Islet of Langerhans (tissue), 1 donor: ENCODE measurements around the gene CEP135.
"Not testable (repeated sequence)": the region's sequence is repeated elsewhere in the genome, so short reads cannot be mapped to it uniquely, and the experiment has no call there.

Experiments used
- FAIRE-seq: peaks from one replicate; lab custom pipeline; 2011; peaks lifted over from hg19 to GRCh38; lab: Jason Lieb, UNC

CEP135 gene

DNA sequence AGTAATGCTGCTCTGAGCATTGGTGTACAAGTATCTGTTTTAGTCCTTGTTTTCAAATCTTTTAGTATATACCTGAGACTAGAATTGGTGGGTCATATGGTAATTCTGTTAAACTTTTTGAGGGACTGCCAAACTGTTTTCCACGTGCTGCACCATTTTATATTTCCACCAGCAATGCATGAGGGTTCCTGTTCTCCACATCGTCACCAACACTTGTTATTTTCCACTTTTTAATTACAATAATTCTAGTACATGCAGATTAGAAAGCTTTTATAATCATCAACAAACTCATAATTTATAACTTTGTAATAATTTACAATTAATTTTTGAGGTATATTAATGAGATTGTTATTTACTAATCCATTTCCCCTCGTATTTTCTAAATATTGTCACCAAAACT is 79.4 kb downstream of the CEP135 start:
- FAIRE-seq = no peak

DNA sequence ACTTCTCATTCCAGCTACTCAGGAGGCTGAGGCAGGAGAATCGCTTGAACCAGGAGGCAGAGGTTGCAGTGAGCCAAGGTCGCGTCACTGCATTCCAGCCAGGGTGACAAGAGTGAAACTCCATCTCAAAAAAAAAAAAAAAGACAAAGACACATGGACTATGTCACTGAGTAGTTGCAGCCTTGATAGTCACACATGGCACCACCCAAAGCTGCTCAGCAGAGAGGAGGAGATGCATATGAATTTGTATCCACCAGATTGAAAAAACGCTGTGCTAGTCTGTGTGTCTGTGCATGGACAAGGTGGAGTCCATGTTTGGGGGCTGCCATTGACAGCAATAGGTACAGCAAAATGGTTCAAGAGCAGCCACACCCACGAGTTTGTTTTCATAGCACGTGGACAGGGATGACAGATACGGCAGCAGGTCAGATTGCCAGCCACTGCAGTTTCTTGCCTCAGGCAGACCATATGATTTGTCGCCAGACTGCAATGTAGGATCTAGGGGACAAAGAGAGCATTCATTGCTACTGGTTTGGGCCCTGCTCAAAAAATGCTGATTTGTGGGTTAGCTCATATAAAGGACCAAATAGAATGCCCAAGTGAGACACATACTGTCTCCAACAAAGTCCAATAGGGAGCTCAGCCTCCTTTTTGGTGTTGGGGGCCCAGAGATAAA is 89.9 kb downstream of the CEP135 start:
- FAIRE-seq = no peak

DNA sequence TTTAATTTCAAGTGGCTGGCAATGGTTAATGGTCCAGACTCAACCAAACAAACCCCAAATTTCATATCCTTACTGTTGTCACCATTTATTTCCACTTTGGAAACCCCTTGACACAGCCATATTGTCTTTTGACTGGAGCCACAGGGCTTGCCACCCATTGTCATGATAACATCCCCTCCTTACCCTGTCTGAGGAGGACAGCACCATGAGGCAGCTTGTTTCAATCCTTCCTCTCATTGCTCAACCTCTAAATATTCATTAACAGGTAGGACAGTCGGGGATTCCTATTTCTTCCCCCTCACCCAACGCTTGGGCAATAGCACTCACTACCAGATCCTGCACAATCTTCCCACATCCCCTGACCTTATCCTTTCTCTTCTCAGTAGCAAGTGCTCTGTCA is 92.1 kb downstream of the CEP135 start:
- FAIRE-seq = no peak

DNA sequence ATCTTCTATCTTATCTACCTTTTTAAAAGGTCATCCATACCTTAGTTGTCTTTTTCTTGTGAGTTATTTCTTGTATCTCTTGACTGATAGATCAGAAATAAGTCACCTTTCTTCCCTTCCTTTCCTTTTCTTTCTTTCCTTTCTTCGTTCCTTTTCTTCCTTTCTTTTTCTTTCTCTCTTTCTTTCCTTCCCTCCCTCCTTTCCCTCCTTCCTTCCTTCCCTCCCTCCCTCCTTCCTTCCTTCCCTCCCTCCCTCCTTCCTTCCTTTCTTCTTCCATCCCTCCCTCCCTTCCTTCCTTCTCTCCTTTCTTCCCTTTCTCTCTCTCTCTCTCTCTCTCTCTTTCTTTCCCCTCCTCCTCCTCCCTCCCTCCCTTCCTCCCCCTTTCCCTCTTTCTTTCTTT is 93.5 kb downstream of the CEP135 start:
- no peak for FAIRE-seq

DNA sequence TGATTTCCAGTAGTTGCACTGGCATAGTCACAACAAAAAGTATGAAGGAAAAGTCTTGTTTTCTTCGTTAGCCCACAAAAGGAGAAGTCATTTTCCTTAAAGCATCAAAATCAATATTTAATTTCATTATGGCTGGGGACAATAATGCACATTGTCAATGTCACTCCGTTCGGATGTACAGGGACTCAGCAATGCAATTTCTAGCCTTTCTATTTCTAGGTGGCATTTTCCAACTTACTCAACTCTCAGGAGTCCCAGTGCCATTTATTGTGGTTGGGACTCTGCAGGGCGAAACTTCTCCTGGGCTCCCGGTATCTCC is 99.6 kb downstream of the CEP135 start:
- FAIRE-seq = no peak

DNA sequence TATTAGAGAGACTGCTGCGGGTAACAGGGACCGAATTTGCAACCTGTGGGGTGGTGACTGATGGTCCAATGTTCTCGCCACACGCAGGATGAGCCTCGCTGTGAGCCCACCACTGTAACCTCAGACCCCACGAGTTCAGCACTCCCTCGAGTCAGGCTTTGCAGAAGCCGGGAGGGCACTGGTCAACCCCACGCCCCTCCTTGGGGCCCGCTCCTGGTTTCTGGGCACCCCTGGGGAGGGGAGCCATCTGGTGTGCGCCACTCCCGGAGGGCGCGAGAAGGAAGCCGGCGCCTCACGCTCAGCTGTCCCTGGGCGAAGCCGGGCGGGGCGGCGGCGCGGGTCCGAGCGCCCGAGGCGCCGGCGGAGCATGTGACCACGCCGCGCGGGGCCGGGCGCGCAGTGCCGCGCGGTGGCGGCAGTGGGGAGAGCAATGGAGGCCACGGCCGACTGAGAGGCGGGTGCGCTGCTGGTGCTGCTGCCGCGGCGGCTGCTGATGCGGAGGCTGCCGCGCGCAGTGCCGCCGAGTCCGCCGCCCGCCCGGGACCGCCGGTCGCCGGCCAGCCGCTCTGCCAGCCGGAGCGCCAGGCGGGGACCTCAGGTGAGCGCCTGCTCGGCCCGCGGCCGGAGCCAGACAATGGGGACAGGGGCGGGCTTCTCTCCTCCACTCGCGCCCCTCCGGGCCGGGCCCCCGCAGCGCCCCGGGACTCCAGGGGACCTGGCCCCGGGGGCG is 100.1 kb downstream of the CEP135 start:
- no peak for FAIRE-seq

DNA sequence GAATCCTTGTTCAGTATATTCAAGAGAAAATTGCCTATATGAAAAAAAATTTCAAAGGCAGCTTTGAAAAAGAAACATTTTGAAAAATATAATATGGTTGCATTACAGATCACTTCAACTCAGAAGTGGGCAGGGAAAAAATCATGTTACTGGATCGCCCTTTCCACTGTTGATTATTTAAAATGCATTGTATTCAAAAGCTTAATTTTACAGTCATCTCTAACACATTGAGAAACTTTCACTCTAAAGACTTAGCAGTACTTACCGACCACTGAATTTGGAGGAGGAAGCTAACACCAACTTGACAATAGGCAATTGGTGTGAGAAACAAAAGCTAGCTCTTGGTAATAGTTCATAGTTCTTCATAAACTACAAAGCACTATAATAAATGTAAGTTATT is 101.9 kb downstream of the CEP135 start:
- peak; percentile 76 for FAIRE-seq

DNA sequence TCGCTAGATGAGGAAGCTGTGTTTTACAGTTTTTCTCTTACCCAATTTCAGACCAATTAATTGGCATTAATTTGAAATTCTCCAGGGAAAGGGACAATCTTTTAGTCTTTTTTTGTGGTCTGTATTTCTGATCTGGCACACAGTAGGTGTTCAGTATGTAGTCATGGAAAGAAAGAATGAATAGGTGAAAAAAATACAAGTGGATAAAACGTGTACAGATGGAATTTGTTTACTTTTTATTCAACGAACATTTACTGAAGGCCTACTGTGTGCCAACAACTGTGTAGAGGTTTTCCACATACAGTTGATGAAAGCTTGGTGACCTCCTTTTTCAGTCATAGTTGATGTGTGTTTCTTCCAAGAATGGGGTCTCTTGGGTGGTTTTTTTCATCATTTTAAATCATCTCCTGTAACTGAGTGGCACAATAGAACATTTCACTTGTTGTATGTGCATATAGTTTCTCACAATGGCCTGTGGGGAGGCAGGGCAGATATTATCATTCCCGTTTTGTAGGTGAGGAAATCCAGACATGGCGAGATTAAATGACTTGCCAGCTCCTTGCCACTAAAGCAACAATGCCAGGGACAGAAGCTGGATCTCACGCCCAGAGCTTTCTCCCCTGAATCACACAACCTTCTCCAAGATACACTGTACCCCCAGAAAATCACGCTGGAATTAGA is 102.4 kb downstream of the CEP135 start:
- no peak for FAIRE-seq

DNA sequence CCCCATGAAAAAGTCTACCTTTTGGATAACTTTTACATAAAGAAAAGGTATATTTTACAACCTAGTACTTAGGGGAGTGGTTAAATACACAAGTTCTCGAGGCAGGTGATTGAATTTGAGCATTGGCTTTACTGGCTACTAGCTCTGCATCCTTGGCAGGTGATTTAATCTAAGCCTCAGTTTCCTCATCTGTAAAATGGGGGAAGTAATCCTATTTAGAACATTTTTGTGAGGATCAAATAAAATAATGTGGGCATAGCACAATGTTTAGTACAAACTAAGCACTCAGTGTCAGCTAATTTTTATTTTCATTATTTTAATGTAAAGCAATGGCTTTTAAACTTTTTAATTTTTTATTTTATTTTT is 102.9 kb downstream of the CEP135 start:
- FAIRE-seq = no peak

DNA sequence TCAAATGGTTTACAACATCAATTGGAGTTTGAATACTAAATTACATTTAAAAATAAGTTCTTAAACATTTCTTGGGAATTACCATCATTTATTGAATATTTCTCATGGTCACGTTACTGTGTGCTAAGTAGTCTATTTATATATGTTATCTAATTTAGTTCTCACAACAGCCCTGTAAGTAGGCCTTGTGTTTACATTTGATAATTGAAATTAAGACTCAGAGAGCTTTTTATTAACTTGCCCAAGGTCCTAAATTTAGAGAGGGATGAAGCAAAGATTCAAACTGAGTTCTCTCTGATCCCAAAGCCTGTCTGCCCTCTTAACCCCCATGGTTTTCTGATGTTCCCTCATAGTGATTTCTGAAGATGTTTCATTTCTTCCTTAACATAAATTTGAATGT is 103.7 kb downstream of the CEP135 start:
- FAIRE-seq = peak; percentile 33

DNA sequence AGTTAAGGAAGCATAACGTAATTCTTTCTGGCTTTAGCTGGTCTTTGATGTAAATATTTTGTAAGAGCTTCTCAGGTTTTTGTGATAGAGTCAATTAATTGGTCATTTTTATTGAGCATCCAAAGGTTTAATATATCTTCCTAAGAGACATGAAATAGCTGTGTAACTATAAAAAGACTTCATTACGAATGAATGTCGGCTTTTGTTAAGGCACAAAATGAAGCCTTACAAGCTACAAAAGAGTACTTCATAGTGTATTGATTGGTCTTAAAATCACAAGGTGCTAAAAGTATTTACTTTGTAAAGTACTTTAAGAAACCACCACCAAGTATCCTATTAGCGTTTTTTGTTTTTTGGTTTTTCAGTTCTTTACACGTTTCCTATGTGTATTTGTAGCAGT is 104.2 kb downstream of the CEP135 start:
- no peak for FAIRE-seq

DNA sequence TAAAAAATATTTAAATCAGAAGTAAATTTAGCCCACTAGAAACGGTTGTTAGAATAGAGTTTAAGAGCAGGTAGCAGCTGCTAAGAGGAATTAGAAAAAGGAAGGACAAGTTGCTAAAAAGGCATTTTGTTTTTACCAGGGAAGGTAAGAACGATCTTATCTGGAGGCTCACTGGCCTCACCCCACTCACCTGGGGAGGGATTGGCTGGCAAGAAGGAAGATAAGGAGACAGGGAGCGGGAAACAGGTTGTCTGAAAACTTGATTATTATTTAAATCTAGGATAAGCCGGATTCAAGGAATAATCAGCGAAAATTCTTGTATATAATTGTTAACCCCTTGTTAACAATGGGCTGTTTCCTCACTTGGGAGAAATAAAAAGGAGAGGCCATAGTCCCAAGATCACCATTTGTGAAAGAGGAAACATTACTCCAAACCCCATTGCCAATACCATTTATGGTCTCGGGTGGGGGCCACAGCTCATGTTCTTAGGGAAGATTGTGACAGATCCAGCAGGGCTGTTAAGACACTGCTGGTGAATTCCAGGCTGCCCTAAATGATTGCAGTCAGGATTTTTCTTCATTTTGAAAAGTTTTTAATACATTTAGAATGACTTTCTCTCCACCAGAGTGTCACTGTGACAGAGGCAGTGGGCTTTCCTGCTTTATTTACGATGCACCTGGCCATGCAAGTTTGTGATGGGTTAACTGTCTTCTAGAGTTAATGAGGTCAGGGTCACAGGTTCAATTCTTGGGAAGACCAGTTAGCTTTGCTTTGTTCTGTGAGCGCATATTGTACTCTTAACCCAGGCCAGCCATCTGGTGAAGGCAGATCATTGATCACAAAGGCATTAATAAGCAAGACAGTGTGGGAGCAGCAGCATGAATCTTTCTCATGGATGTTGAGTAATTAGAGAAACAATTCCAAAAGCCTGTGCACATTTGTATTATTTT is 106.6 kb downstream of the CEP135 start:
- no peak for FAIRE-seq

DNA sequence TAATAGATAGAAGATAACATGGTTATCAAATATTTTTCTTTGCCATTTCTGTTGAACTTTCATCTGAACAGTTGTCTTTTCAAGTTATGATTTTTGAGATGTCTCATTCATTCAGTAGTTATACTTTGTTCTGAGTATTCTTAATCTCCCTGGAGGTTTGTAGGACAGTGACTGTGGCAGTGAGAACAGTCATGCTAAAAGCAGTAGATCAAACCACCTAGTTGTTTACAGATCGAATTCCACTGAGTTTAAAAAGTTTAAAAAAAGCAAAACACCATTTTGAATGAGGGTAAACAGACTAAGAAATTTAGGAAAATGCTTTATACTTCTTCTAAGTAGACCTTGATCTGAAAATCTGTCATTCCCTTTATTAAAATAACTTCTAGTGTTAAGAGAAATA is 107.2 kb downstream of the CEP135 start:
- FAIRE-seq = no peak

DNA sequence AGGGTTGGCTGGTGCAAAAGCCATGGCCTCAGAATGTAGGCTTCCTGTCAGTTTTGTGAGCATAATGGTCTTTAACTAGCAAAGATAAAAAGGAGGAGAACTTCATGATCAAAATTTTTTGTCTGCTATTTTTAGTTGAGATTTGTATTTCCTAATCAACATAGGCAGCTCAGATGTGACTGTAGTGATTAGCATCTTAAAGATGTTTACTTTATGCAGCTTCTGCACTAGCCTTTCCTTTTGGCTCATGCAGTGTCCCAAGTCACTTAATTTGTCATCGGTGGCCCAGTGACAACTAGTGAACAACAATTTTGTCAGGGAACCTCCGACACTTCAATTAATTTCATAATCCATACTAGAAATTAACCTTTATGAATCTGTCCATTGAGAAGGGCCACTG is 109.8 kb downstream of the CEP135 start:
- FAIRE-seq = no peak

DNA sequence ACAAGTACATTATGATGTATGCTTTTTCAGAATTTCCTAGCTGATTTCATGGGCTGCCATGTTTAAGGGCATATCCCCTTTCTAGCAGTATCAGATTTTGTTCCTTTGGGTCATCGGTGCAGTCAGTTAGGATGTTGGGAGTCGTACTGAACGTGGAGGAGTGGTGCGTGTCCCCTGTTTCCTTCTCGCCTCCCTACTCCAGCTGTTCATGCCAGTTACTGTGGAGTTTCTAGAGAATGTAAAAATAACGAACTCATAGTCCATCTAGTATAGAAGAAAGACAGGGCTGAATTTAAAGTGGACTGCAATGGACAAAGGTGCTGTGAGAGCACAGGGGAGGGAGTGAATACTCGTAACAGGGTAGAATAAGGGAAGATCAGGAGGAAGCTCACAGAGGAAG is 111.3 kb downstream of the CEP135 start:
- no peak for FAIRE-seq

DNA sequence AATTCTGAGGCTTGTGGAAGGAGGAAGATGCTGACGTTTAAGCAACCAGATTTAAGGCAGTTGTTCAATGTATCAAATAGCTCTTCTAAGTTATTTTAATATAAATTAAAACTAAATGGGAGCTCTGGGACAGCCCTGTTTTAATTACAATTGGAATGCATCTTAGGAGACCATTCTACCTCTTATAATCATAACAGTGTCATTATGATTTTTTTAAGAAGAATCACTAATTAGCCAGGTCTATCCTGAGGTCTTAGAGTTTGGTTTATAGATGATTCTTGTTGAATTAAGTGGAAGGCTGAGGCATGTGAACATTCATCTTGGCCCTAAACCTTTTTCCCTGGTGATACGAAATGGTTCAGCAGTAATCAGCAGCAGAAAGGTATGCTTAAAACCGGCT is 113.4 kb downstream of the CEP135 start:
- FAIRE-seq = no peak

DNA sequence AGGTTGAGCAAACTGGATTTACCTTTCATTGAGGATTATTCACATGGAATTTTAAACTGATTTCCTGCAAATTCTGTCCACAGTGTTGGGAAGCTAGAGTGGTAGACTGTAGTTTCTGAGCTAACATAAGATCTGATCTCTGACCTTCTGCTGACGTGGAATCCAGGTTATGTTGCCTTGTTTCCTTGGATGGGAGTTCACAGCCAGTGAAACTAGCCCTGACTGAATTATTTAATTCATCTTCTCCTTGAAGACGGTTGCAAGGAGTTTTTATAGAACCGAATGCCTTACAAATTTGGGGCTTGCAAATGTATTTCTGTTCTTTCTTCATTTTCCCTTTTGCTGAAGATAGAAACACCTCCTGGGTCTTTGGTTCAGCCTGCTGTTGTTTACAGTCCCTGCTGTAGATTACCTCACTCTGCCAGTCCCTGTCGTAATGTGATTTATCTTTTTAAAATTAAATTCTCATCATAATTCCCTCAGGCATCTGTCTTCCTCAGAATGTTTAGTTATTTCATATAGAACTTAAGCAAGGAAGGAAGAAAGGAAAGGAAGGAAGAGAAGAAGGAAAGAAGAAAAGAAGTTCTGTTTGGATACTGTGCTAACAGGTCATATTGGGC is 113.9 kb downstream of the CEP135 start:
- no peak for FAIRE-seq

DNA sequence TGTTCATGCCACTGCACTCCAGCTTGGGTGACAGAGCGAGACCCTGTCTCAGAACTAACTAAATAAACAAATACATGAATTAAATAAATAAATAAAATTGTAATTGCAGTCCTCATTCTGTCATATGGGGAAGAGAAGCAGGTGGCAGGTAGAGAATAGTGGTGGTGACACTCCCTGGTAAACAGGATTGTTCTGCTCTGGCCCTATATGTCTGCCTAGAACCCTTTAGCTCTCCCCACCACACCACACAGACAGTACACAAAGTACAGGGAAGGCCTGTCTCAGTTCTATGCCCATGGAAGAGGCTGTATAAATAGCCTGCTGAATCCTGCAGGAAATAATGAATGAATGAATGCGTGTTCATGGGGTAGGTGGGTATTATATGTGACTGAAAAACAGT is 117.7 kb downstream of the CEP135 start:
- no peak for FAIRE-seq

DNA sequence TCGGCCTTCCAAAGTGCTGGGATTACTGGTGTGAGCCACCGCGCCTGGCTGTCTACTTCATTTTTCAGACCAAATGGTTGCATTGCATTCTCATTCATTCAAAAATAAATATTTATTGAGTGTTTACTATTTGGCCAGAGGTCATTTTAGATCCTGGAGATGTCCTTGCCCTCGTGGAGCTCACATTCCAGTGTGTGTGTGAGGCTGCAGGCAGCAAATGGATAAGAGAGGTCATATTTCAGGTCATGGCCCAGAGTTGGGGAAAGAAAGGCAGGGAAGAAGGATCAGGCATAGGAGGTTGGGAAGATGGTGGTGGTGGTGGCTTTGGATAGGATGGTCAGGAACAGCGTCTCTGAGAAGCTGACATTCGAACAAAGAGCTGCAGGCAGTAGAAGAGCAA is 119.1 kb downstream of the CEP135 start:
- no peak for FAIRE-seq

DNA sequence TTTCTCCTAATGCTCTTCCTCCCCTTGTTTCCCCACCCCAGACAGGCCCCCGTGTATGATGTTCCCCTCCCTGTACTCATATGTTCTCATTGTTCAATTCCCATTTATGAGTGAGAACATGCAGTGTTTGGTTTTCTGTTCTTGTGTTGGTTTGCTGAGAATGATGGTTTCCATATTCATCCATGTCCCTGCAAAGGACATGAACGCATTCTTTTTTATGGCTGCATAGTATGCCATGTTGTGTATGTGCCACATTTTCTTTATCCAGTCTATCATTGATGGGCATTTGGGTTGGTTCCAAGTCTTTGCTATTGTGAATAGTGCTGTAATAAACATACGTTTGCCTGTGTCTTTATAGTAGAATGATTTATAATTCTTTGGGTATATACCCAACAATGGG is 124.0 kb downstream of the CEP135 start:
- FAIRE-seq = not testable (repeated sequence)

DNA sequence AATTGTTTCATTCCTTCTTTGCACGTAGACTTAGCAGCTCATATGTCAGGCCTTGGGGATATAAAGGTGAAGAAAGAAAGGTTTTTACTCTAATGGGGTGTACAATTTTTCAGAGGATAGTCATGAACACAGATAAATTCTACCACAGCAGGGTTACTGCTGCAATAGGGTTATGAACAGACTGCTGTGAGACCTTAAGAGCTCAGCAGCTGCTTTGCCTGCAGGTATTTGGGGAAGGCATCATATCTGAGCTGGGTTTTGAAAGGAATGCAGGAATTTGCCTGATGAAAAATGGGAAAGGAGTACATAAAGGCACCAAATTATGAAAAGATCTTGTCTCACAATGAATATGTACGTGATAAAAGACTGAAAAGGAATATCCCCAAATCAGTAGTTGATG is 128.9 kb downstream of the CEP135 start:
- FAIRE-seq = no peak

DNA sequence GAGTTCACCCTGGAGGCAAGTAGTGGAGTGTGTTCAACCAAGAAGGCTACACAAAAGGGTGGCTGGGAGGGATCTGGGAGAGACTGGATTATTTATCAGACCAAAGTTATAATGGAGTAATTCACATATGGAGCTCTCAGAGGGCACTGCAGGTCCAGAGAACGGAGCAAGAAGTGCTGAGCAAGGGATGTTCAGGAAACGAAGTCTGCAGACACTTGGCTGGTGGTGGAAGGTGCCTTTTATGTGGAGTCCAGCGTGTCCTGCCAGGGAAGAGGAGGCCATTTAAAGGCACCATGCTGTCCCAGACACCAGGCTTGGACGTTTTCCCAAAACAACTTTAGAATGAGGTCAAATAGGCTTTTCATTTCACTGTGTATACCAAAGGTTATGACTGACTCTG is 130.1 kb downstream of the CEP135 start:
- no peak for FAIRE-seq
